ENCODE results near the gene ENPP3. TPM values are rescaled to one million over a fixed set of nuclear protein-coding genes. Genes with fewer than 3 reads are reported as not detected.

ENPP3 gene
- total and polyA plus RNA-seq, 2 experiments from 2014 or later: not detected

GRCh38 chr6:131756039-131756438 lies 118.9 kb downstream of the ENPP3 start:
- H3K4me1 Mint-ChIP-seq: no peaks in the 10 kb centered on the region
- no peak overlapping the region for H3K4me2 ChIP-seq

More at GRCh38 chr6:131756039-131756438, 118.9 kb downstream of the ENPP3 start:
- no peak overlapping the region for H2AFZ ChIP-seq
- ATAC-seq (no peak), DNase-seq (ENCODE audit: low spot score) (no peak)
- H3K36me3 Mint-ChIP-seq (ENCODE audit: low read depth): no peaks in the 10 kb centered on the region
- TF ChIP-seq REST (IDR thresholded peaks at IDR 0.05; ENCODE audit: unreplicated experiment): no peak
- no peak for TF ChIP-seq ETS1 (IDR thresholded peaks at IDR 0.05)
- no peak for TF ChIP-seq ZNF331 (CRISPR knock-in tag; IDR thresholded peaks at IDR 0.05; ENCODE audit: low read depth)
- TF ChIP-seq, protein P1, sequence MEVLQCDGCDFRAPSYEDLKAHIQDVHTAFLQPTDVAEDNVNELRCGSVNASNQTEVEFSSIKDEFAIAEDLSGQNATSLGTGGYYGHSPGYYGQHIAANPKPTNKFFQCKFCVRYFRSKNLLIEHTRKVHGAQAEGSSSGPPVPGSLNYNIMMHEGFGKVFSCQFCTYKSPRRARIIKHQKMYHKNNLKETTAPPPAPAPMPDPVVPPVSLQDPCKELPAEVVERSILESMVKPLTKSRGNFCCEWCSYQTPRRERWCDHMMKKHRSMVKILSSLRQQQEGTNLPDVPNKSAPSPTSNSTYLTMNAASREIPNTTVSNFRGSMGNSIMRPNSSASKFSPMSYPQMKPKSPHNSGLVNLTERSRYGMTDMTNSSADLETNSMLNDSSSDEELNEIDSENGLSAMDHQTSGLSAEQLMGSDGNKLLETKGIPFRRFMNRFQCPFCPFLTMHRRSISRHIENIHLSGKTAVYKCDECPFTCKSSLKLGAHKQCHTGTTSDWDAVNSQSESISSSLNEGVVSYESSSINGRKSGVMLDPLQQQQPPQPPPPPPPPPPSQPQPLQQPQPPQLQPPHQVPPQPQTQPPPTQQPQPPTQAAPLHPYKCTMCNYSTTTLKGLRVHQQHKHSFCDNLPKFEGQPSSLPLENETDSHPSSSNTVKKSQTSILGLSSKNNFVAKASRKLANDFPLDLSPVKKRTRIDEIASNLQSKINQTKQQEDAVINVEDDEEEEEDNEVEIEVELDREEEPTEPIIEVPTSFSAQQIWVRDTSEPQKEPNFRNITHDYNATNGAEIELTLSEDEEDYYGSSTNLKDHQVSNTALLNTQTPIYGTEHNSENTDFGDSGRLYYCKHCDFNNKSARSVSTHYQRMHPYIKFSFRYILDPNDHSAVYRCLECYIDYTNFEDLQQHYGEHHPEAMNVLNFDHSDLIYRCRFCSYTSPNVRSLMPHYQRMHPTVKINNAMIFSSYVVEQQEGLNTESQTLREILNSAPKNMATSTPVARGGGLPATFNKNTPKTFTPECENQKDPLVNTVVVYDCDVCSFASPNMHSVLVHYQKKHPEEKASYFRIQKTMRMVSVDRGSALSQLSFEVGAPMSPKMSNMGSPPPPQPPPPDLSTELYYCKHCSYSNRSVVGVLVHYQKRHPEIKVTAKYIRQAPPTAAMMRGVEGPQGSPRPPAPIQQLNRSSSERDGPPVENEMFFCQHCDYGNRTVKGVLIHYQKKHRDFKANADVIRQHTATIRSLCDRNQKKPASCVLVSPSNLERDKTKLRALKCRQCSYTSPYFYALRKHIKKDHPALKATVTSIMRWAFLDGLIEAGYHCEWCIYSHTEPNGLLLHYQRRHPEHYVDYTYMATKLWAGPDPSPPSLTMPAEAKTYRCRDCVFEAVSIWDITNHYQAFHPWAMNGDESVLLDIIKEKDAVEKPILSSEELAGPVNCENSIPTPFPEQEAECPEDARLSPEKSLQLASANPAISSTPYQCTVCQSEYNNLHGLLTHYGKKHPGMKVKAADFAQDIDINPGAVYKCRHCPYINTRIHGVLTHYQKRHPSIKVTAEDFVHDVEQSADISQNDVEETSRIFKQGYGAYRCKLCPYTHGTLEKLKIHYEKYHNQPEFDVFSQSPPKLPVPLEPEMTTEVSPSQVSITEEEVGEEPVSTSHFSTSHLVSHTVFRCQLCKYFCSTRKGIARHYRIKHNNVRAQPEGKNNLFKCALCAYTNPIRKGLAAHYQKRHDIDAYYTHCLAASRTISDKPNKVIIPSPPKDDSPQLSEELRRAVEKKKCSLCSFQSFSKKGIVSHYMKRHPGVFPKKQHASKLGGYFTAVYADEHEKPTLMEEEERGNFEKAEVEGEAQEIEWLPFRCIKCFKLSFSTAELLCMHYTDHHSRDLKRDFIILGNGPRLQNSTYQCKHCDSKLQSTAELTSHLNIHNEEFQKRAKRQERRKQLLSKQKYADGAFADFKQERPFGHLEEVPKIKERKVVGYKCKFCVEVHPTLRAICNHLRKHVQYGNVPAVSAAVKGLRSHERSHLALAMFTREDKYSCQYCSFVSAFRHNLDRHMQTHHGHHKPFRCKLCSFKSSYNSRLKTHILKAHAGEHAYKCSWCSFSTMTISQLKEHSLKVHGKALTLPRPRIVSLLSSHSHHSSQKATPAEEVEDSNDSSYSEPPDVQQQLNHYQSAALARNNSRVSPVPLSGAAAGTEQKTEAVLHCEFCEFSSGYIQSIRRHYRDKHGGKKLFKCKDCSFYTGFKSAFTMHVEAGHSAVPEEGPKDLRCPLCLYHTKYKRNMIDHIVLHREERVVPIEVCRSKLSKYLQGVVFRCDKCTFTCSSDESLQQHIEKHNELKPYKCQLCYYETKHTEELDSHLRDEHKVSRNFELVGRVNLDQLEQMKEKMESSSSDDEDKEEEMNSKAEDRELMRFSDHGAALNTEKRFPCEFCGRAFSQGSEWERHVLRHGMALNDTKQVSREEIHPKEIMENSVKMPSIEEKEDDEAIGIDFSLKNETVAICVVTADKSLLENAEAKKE (CRISPR knock-in tag; IDR thresholded peaks at IDR 0.05): no peak
- TF ChIP-seq JUNB (IDR thresholded peaks at IDR 0.05; ENCODE audit: unreplicated experiment): no peak
- no peak for TF ChIP-seq POLR2AphosphoS5 (IDR thresholded peaks at IDR 0.05; ENCODE audit: low read depth)
- TF ChIP-seq STAT1 (IDR thresholded peaks at IDR 0.05; ENCODE audit: unreplicated experiment): no peak
- TF ChIP-seq, protein P2, sequence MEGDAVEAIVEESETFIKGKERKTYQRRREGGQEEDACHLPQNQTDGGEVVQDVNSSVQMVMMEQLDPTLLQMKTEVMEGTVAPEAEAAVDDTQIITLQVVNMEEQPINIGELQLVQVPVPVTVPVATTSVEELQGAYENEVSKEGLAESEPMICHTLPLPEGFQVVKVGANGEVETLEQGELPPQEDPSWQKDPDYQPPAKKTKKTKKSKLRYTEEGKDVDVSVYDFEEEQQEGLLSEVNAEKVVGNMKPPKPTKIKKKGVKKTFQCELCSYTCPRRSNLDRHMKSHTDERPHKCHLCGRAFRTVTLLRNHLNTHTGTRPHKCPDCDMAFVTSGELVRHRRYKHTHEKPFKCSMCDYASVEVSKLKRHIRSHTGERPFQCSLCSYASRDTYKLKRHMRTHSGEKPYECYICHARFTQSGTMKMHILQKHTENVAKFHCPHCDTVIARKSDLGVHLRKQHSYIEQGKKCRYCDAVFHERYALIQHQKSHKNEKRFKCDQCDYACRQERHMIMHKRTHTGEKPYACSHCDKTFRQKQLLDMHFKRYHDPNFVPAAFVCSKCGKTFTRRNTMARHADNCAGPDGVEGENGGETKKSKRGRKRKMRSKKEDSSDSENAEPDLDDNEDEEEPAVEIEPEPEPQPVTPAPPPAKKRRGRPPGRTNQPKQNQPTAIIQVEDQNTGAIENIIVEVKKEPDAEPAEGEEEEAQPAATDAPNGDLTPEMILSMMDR (conservative IDR thresholded peaks at IDR 0.05; ENCODE audit: low read depth in 2 of 2): no peak
- no peak for TF ChIP-seq NANOG (IDR thresholded peaks at IDR 0.05; ENCODE audit: borderline replicate concordance)
- no peaks in the 10 kb centered on the region; the same call in 2 of the 3 replicates for H3K9me3 Mint-ChIP-seq
- H3K79me2 ChIP-seq (replicated peaks; ENCODE audit: insufficient read depth): no peaks in the 10 kb centered on the region
- no peak overlapping the region for H3K4me3 Mint-ChIP-seq
- H3K27ac Mint-ChIP-seq: no peak overlapping the region
- no peaks in the 10 kb centered on the region for H3K9me2 ChIP-seq (ENCODE audit: insufficient read depth)
- no peak overlapping the region for H3K4me3 ChIP-seq
- H3K27me3 ChIP-seq (ENCODE audit: insufficient read depth): no peaks in the 10 kb centered on the region
- H3K27me3 Mint-ChIP-seq (ENCODE audit: insufficient read depth, low read depth, poor library complexity): peaks cover 2% of the 10 kb centered on the region
- no peaks in the 10 kb centered on the region for H3K4me1 ChIP-seq (ENCODE audit: insufficient read depth)
- H4K20me1 ChIP-seq (replicated peaks; ENCODE audit: insufficient read depth): no peaks in the 10 kb centered on the region
- no peaks in the 10 kb centered on the region for H3K36me3 ChIP-seq (ENCODE audit: insufficient read depth)
- H3F3A ChIP-seq (replicated peaks; ENCODE audit: low read depth): no peaks in the 10 kb centered on the region
- H3K27ac ChIP-seq (ENCODE audit: low read depth): no peak overlapping the region
